Keratinocyte (primary cell): ENCODE data around the gene TMEM176B.

ENCODE experiments used
- EZH2 ChIP-seq: IDR thresholded peaks from one replicate; pipeline ENCODE4 v1.6.1; 2012; ENCODE audit warnings: inconsistent platforms, mild to moderate bottlenecking, low read length, moderate library complexity
- TF ChIP-seq, protein P1 (sequence below), 3 experiments: IDR thresholded peaks in 1 of 3; conservative IDR thresholded peaks in 1 of 3; optimal IDR thresholded peaks in 1 of 3; 2 replicates in 2 of 3; 3 replicates in 1 of 3; pipeline versions ENCODE3 to v1.5.1; 2011; ENCODE audit warnings: low read length in 3 of 3, mild to moderate bottlenecking in 3 of 3, moderate library complexity in 2 of 3, control low read depth in 1 of 3, inconsistent platforms in 1 of 3; ENCODE audit not compliant: insufficient read depth in 2 of 3; ENCODE audit errors: extremely low read depth in 1 of 3

DNA sequence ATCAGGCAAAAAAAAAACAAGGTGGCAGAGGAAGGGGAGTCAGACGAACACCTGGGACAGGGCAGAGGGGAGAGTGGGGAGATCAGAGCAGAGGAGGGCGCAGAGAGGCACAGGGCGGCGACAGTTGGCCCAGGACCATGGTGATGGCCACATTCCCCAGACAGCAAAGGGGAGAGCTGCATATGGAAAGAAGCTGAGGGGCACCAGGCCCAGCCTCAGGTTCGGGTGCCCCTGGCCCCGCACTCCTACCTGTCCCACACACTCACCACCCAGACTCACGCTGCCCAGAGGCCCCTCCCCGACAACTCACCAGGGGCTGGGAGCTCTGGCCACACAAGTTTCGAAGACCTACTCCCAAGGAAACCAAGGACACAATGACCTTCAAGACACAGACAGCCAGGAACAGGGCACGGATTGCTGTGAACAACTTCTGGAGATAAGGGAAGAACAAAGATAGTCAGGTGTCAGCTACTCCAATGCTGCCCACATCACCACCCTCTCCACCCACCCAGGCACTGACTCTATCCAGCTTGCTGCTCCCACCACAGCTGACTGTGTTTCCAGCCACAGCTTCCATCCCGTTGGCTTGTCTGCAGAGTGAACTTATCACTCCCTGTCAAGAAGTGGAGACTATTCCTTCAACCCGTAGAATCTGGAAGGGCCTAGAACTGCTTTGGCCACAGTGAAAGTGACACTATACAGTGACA lies 8.3 kb downstream of the TMEM176B start:
- no peak for TF ChIP-seq EZH2
- TF ChIP-seq, protein P1, sequence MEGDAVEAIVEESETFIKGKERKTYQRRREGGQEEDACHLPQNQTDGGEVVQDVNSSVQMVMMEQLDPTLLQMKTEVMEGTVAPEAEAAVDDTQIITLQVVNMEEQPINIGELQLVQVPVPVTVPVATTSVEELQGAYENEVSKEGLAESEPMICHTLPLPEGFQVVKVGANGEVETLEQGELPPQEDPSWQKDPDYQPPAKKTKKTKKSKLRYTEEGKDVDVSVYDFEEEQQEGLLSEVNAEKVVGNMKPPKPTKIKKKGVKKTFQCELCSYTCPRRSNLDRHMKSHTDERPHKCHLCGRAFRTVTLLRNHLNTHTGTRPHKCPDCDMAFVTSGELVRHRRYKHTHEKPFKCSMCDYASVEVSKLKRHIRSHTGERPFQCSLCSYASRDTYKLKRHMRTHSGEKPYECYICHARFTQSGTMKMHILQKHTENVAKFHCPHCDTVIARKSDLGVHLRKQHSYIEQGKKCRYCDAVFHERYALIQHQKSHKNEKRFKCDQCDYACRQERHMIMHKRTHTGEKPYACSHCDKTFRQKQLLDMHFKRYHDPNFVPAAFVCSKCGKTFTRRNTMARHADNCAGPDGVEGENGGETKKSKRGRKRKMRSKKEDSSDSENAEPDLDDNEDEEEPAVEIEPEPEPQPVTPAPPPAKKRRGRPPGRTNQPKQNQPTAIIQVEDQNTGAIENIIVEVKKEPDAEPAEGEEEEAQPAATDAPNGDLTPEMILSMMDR (optimal IDR thresholded peaks at IDR 0.05 in 1 of 3, IDR thresholded peaks at IDR 0.05 in 1 of 3, conservative IDR thresholded peaks at IDR 0.05 in 1 of 3; ENCODE audit: extremely low read depth in 1 of 3, insufficient read depth in 2 of 3, low read length in 3 of 3) = no peak
